GM21576 (cell line): ENCODE measurements around the gene LIFR.
"Not testable (repeated sequence)": the region's sequence is repeated elsewhere in the genome, so short reads cannot be mapped to it uniquely, and the experiment has no call there.

Experiments used
- ATAC-seq: cut with Tn5 transposase; IDR thresholded peaks from one replicate; pipeline ENCODE4 v1.9.1; 2021; ENCODE audit warnings: mild to moderate bottlenecking, moderate library complexity; ENCODE audit not compliant: unreplicated experiment

LIFR gene

DNA sequence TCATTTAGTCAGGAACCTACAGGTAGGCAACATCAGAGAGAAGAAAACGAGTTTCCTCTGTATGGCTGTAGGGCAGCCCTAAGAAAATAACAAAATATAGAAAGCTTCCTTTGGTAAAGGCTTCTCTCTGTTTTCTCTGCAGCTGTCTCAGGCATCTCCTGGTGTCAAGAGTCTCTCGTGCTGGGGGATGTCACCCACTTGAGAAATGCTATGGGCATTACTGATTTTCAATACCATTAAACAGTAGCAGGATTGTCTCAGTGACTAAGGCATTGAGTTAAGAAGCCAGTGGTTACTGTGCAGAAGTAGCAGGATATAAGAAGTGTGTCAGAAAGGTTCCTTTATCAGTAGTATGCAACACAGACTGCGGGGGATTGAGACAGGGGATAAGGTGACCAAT is 32.4 kb downstream of the LIFR start:
- ATAC-seq, result no peak

DNA sequence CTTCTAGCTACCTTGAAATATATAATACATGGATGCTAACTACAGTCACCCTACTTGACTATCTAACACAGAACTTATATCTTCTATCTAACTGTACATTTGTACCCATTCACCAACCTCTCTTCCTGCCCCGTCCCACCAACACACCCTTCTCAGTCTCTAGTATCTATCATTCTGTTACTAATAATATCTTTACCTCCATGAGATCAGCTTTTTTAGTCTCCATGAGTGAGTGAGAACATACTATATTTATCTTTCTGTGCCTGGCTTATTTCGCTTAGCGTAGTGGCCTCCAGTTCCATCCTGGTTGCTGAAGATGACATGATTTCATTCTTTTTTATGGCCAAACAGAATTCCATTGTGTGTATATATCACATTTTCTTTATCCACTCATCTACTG is 37.0 kb downstream of the LIFR start:
- no peak for ATAC-seq

DNA sequence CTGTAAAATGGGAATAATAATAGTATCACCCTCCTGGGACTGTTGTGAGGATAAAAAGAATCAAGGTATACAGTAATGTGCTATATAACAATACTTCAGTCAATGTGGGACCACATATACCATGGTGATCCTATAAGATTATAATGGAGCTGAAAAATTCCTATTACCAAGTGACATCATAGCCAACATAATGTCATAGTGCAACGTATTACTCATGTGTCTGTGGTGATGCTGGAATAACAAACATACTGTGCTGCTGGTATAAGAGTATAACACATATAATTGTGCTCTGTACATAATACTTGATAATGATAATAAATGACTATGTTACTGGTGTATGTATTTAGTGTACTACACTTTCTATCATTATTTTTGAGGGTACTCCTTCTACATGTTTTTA is 38.1 kb downstream of the LIFR start:
- no peak for ATAC-seq

DNA sequence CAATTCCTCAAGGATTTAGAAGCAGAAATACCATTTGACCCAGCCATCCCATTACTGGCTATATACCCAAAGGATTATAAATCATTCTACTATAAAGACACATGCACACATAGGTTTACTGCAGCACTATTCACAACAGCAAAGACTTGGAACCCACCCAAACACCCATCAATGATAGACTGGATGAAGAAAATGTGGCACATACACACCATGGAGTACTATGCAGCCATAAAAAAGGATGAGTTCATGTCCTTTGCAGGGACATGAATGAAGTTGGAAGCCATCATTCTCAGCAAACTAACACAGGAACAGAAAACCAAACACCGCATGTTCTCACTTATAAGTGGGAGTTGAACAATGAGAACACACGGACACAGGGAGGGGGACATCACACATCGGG is 39.8 kb downstream of the LIFR start:
- ATAC-seq, result not testable (repeated sequence)

DNA sequence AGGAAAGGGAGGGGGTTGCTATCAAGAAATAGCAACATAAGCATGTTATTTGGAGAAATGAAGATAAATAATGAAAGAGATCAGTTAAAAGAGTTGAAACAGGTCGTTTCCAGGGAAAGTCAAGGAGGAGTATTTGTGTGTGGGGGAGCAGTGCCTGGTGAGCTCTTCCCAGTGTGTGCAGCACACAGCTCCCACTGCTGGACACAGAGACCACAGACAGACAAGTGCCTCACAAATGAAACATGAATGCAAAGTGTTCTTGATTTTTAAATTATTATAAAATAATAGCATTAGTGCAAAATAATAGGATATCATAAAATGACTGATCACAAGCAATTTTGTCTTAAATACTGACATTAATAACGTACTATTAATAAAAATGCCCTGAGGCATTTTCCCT is 40.8 kb downstream of the LIFR start:
- no peak for ATAC-seq

DNA sequence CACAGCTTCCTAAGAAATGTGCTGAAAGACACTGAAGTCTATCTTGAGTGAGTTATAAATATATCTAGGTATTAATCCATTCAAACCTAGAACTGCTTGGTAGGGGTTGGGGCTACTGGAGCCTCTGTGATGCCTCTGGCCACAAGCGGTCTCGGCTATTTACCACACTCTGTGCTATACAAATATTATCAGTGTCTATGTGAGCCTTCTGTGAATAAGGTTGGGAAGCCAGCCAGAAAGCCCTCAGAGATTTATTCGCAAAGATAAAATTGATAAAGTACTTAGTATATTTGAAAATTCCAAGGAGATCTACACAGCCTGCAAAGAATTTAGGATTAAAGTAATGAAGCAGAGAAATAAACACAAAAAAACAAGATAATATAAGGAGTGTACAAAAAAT is 41.4 kb downstream of the LIFR start:
- ATAC-seq, result no peak

DNA sequence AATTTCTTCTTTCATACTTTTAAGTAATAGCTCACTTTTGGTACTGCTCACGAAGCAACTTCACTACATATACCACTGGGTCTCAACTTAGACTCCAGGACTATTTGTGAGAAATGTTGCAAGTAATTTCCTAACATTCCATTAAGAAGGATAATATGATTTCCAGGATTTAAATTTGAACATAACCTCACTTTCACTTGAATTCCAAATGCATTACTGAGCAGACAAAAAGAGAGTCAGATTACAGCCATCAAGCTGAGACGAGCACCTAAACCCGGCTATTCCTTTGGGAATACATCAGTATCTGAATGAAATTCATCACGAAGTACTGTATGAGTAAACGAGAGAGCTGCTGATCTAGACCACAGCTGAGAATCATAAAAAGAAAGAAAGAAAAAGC is 47.3 kb downstream of the LIFR start:
- no peak for ATAC-seq

DNA sequence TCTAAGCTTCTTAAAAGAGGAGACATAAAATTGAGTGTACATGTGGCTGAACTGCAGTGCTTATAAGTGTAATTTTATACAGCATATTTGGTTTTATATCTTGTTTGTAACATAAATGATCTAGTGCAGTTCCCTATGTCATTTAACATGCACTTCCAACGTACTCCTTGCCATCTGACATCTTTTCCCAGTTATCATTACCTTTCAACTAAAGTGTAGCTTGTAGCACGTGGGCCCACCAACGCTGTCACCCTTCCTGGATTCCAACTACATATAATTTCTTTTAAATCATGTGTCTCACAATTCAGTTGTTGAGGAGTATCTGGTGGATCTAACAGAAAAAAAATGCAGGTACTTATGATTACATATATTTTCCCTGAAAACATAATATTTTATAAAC is 50.1 kb downstream of the LIFR start:
- ATAC-seq, result no peak

DNA sequence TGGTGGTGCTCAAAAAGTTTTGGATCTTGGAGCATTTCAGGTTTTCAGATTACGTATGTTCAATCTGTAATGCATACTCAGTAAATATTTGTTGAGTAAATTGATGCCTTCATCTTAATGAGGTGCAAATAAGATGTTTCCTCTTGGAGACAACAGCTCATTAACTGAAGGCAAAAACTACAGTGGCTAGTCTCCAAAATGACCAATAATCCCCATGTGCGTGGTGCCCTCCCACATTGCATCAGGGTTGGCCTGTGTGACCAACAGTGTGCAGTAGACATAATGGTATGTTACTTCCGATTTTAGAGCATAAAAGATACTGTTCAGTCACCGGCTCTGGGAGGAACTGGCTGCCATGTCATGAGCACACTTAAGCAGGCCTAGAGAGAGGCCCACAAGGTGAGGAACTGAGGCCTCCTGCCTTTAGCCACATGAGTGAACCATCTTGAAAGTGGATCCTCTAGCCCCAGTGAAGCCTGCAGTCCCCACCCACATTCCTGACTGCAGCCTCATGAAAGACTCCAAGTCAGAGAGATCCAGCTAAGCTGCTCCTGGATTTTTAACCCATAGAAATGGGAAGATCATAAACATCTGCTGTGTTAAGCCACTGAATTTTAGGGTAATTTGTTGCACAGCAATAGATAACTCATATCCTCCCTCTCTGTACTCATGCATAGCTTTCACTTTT is 55.7 kb downstream of the LIFR start:
- no peak for ATAC-seq

DNA sequence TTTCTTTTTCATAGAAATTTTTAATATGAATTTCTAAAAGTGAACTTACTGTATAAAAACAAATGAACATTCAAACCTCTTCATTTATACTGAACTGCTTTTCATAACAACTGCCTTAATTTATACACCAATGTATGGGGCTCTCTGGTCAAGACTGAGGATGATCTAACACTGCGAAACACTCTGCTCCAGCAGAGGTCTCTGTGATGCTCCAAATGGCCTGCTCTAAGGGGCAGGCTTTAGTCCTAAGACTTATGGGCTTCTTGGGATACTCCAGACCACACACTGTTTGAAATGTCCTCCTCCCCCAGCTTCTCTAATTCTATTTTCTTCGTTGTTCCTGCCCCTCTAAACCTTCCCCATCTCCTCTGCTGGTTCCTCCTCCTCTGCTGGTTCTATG is 58.5 kb downstream of the LIFR start:
- ATAC-seq, result no peak

DNA sequence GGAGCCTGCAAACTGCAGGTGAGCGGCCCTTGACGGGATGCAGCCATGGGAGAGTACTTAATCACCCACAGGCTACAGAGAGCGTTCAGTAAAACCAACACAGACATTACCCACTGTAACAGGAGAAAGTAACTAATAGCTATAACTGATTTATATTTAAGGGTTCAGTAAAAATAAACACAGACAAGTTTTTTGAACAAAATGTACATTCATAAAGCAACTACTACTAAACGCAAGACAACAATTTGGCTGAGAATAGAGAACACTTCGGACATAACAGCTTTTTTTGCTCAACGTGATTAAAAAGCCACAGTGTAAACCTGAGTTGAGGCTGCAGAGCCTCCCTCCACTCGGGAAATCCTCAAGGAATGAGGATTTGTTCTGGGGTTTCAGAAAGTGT is 61.7 kb downstream of the LIFR start:
- no peak for ATAC-seq

DNA sequence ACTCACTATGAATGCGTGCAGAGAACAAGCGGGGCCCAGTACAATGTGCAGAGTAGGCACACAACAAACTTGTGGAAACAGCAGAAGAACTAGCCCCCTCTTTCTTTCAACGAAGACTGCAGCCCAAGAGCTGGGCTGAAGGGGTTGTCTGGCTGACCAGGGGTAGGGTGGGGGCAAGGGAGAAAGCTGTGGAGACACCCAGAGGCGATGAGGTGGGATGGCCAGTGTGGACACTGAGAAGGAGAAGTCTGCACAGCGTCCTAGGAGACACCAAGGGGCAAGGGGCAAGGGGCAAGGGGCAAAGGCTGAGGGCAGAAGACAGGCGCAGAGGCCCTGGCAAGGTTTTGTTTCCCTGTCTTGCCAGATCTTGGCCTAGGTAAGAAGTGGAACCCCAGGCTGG is 62.3 kb downstream of the LIFR start:
- no peak for ATAC-seq

DNA sequence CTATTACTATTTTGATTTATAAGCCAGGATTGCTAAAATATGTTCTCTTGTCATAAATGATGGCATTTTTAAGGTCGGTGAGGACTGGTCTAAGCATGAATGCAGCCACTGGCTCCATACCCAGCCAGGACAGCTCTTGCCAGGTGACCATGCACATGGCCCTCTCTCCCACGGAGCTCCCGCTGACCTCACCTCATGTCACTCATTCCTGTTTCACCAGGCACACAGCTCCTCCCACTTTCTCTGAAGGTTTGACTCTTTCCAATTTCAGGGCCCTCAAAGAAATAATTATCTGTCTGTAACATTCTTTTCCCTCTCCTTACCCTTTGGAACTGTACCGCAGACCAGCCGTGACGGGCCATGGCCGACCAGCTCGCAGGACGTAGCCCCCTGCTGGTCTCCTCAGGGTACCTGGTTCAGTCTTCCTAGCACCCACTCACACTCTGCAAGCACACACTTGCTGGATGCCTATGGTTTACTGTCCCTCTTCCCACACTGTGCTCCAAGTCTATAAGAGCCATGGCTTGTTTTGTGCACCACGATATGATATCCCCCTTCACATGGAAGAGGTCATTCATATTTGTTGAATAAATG is 72.5 kb downstream of the LIFR start:
- no peak for ATAC-seq

DNA sequence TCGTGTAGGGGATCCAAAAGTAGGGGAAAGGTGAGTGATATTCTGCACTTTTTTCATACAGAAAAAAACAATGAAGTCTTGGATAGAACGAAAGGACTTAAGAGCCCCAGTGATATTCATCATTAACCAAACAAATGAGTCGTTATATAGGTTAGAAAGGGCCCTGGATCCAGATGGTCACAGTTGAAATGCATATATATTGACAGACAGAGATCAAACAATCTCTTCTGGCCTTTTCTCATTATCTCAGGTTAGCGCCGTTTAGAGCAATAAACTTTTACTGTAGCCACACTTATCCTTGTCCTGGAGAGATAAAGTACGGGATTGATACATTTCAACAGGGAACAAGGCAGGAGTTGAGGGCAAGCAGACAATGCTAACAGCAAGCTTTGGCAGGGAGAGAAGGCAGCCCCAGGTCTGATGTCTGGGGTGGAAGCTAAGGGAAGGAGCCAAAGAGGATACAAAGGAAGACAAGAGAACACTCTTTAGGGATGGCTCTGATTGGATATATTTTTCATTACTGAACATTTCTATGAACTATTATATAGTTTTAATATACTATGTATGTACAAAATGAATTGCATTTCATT is 77.0 kb downstream of the LIFR start:
- no peak for ATAC-seq

DNA sequence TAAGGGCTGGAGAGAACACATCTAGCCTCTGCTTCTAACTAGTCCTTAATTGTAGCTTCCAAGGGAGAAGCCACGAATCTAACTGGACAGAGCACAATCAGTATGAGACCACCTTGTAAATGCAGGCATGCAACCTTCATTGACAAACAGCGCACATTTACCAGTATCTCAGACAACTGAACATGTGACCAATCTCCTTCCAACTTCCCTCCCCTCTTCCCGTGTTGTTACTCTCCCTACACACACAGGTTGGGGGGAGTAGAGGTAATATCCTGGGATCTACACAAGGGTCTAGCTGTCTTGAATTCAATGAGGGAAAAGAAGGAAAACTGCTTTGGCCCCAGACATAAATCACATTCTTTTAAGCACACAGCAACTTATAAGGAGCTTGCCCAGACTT is 77.6 kb downstream of the LIFR start:
- ATAC-seq, result no peak

DNA sequence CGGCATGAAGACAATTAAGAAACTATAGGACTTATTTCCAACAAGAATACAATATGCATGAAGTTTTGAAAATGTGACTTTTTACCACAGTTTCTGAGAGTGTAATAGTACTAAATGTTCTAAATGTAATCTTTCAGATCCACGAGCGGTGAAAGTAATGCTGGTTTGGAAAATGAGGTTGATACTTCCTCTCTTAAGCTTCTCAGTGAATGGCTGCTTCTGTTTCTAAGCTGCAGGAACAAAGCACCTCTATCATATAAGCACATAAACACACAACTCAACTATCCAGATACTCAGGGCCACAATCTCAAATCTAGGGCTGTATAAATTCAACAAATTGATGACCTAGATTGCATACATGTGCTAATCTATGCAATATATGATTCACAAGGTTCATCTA is 78.3 kb downstream of the LIFR start:
- ATAC-seq, result no peak

DNA sequence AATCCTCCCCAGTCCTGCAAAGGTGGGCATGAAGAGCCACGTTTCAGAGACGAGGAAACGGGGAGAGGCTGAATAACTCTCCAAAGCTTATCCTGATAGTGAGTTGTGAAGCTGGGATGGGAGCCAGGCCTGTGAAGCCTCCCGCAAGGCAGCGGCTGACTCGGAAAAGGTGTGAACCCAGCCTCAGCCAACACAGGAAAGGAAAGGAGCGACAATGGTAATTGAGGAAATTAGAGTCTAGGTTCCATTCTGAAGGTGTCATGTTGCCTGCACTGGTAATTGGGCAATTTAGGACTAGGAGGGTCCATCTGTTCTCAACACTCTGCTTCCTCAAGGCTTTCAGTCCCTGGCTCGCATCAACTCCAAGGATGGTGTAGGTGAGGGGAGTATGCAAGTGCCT is 83.4 kb downstream of the LIFR start:
- no peak for ATAC-seq

DNA sequence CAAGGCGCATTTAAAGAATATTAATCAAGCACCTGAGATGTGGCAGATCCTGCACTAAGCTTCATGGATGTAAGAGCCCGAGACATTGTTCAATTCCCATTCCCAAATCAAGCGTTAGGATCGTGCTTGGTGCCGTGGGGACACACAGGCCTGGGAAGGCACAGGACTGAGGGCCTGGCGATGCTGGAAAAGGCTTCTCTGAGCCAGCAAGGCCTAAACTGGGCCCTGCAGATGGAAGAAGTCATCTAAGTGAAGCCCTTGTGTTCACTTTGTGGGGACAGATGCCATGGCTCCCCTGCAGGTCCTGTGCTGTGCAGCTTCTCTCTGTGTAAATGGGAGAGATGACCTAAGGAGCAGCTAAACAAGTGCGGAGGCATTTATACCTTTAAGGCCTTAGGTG is 83.9 kb downstream of the LIFR start:
- ATAC-seq, result no peak

DNA sequence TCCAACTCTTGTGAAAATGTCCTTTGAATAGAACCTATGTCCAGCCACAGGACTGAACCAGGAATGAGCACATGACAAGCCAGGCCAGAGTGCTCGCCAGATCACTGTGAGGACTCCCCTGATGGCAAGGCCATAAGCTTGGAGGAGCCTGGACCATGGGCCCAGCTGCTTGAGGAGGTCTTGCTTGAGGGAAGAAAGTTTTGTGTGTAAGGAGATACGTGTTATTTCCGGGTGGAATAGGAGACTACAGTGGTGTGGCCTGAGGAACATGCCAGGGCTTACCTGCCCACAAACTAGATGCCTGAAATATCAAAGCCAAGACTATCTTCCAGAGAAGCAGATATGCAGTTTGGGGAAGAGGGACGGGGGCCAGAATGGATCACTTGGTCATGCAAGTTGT is 84.7 kb downstream of the LIFR start:
- no peak for ATAC-seq

DNA sequence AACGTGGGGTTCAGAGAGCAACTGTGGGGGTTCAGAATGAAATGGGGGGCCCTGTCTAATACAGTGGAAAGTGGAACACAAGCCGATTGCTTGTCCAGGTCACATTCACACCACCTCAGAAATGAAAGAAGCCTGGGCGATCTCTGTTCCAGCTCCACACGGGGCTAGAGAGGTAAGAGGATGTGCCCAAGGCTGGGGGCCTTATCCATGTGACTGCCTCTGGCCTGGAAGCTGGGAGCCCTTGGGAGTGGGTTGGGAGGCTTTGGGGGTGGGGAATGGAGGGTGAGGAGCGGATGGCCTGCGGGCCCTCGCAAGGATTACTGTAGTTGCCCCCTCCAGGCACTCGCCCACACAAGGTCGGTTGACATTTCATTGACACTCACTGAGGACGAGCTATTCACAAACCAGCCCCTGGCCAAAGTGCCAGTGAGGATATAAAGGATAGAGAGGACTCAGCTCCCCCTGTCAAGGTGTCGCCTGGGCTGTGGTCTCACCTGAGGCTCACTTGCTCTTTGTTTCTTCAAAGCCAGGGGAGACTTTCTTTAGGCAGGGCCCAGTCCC is 86.7 kb downstream of the LIFR start:
- no peak for ATAC-seq

DNA sequence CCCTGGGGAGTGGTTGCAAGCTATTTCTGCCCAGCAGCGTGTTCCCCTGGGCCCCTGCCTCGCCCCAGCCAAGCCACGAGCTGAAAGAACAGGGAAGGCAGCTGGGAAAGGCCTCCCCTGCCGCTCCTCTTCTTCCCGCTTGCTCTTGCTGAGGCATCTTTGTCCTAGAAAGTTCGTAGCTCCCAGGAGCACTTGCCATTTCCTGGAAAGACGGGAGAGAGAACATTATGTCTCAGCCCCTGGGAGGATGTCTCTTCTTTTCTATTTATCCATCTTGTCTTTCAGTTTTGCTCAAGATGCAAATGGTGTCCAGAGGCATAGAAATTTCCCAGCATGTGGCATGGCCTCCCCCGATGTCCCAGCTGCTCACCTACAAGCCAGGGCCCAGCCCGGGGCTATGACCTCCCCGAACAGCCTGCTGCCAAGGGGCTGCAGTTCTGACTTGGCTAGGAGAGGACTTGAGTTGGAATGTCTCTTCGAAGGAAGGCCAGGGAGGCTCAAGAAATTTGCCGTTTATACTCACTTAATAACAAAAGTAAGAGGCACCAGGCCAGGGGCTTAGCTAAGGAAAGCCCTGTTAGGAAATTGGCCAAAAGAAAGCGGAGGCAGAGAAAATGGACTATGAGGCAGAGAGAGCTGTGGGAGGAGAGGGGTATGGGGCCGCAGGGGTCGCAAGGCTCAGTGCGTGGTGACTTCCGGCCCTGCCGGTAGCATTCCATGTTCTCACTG is 87.3 kb downstream of the LIFR start:
- ATAC-seq, result no peak

DNA sequence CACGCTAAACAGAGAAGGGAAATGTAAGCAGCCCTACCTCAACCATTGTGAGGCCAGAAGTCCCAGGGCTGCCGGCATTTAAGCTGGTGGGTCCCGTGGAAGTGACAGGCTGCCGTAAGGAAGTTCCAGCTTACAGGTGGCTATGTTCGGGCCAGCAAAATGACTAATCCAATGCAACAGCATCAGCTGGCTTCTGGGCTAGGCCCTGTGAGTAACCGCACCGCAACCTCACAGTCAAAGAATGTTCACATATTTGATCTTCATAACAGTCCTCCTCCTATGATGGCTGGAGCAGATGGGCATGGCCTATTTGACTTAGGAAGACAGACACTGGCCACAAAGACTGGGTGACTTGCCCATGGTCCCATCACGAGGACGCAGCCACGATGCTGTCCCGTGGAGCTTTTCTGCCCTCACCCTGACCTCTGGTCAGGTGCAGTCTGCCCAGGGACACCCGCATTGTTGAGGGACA is 88.2 kb downstream of the LIFR start:
- ATAC-seq, result no peak
